Measurements from ENCODE around the gene NKAPD1. TPM values are rescaled to one million over a fixed set of nuclear protein-coding genes. Genes with fewer than 3 reads are reported as not detected.

NKAPD1 gene
- total and polyA plus RNA-seq, 2 donors (not counting 1 experiment from before 2014, with no cell fraction given), result 4.5 to 22.8 TPM

- Histone ChIP-seq H3K27me3 (replicated peaks in 1 of 4; ENCODE audit: control extremely low read depth in 1 of 4, control insufficient read depth in 3 of 4, insufficient read depth in 4 of 4, low read length in 3 of 4) (no peaks in the 10 kb centered on the region), H3K4me3 (ENCODE audit: control extremely low read depth in 1 of 5, extremely low read depth in 1 of 5, insufficient read depth in 1 of 5, low read depth in 2 of 5, low read length in 4 of 5) (no peak overlapping the region), H2AFZ (ENCODE audit: insufficient read depth, low read depth, low read length, poor library complexity, severe bottlenecking) (no peak overlapping the region), H3K79me2 (ENCODE audit: control insufficient read depth, insufficient read depth, low read length) (no peaks in the 10 kb centered on the region), H3K36me3 (replicated peaks in 1 of 2; ENCODE audit: control extremely low read depth in 1 of 2, control insufficient read depth in 1 of 2, extremely low read depth in 1 of 2, insufficient read depth in 2 of 2, low read length in 1 of 2) (no peaks in the 10 kb centered on the region), H3K27ac (ENCODE audit: low read length in 2 of 2) (no peak overlapping the region), H4K20me1 (ENCODE audit: control insufficient read depth, insufficient read depth, low read length, poor library complexity, severe bottlenecking) (no peaks in the 10 kb centered on the region), H3K4me1 (ENCODE audit: control insufficient read depth in 2 of 2, insufficient read depth in 2 of 2, low read length in 2 of 2) (no peaks in the 10 kb centered on the region), H3K9ac (ENCODE audit: low read length) (no peak overlapping the region), H3K4me2 (replicated peaks; ENCODE audit: low read depth, low read length, poor library complexity, severe bottlenecking) (no peak overlapping the region), H3K9me3 (ENCODE audit: control extremely low read depth in 1 of 3, control insufficient read depth in 2 of 3, insufficient read depth in 1 of 3, low read length in 2 of 3) (no peaks in the 10 kb centered on the region)
- no peaks in the 10 kb centered on the region for H3K27me3 Mint-ChIP-seq
- ATAC-seq (ENCODE audit: low read depth) (no peak), DNase-seq (no peak)
- H3K9me3 Mint-ChIP-seq (ENCODE audit: insufficient read depth), result no peaks in the 10 kb centered on the region
- no peaks in the 10 kb centered on the region for H3K4me1 Mint-ChIP-seq
- TF ChIP-seq CTCF (IDR thresholded peaks at IDR 0.05), result no peak
- TF ChIP-seq EZH2 (IDR thresholded peaks at IDR 0.05; ENCODE audit: borderline replicate concordance, insufficient read depth, low read depth, low read length, poor library complexity, severe bottlenecking), result no peak
- no peak overlapping the region for H3K27ac Mint-ChIP-seq
- H3K4me3 Mint-ChIP-seq, result no peak overlapping the region
- POLR2A ChIA-PET, result no interaction called here
- CTCF ChIA-PET, result interaction anchor here (0.5 kb wide), 1 partner anchor 147 kb away, joined by 3 read pairs; no protein-coding TSS in a partner anchor
- intact Hi-C loops (cut with micrococcal nuclease), result no loop called here
- WGBS (ENCODE audit: insufficient coverage), result no CpG with 5 or more reads among the region's 2 CpGs
Measured at GRCh38 chr11:112132737-112133136, 58.6 kb downstream of the NKAPD1 start.

GRCh38 chr11:112134473-112134872 lies 60.4 kb downstream of the NKAPD1 start:
- no peaks in the 10 kb centered on the region for H3K9me3 Mint-ChIP-seq (ENCODE audit: insufficient read depth)
- no peak overlapping the region for H3K4me3 Mint-ChIP-seq
- H3K36me3 ChIP-seq (replicated peaks in 1 of 2; ENCODE audit: control extremely low read depth in 1 of 2, control insufficient read depth in 1 of 2, extremely low read depth in 1 of 2, insufficient read depth in 2 of 2, low read length in 1 of 2), result no peaks in the 10 kb centered on the region
- WGBS (ENCODE audit: insufficient coverage), result 100% methylated on average over 2 of the region's 4 CpGs
- no peaks in the 10 kb centered on the region for H3K79me2 ChIP-seq (ENCODE audit: control insufficient read depth, insufficient read depth, low read length)
- no peaks in the 10 kb centered on the region for H3K27me3 ChIP-seq (replicated peaks in 1 of 4; ENCODE audit: control extremely low read depth in 1 of 4, control insufficient read depth in 3 of 4, insufficient read depth in 4 of 4, low read length in 3 of 4)
- no peak overlapping the region for H3K27ac Mint-ChIP-seq
- DNase-seq (no peak), ATAC-seq (ENCODE audit: low read depth) (no peak)
- no peaks in the 10 kb centered on the region for H3K4me1 Mint-ChIP-seq
- no peaks in the 10 kb centered on the region for H4K20me1 ChIP-seq (ENCODE audit: control insufficient read depth, insufficient read depth, low read length, poor library complexity, severe bottlenecking)
- no peaks in the 10 kb centered on the region for H3K4me1 ChIP-seq (ENCODE audit: control insufficient read depth in 2 of 2, insufficient read depth in 2 of 2, low read length in 2 of 2)
- no peaks in the 10 kb centered on the region for H3K27me3 Mint-ChIP-seq
- no peaks in the 10 kb centered on the region for H3K9me3 ChIP-seq (ENCODE audit: control extremely low read depth in 1 of 3, control insufficient read depth in 2 of 3, insufficient read depth in 1 of 3, low read length in 2 of 3)
- H3K27ac ChIP-seq (ENCODE audit: low read length in 2 of 2), result no peak overlapping the region
- H3K4me3 ChIP-seq (ENCODE audit: control extremely low read depth in 1 of 5, extremely low read depth in 1 of 5, insufficient read depth in 1 of 5, low read depth in 2 of 5, low read length in 4 of 5), result no peak overlapping the region
- POLR2A ChIA-PET, result no interaction called here
- H2AFZ ChIP-seq (ENCODE audit: insufficient read depth, low read depth, low read length, poor library complexity, severe bottlenecking), result no peak overlapping the region
- intact Hi-C loops (cut with micrococcal nuclease), result no loop called here
- no peak for TF ChIP-seq EZH2 (IDR thresholded peaks at IDR 0.05; ENCODE audit: borderline replicate concordance, insufficient read depth, low read depth, low read length, poor library complexity, severe bottlenecking)
- TF ChIP-seq CTCF (IDR thresholded peaks at IDR 0.05), result no peak
- no peak overlapping the region for H3K4me2 ChIP-seq (replicated peaks; ENCODE audit: low read depth, low read length, poor library complexity, severe bottlenecking)
- H3K9ac ChIP-seq (ENCODE audit: low read length), result no peak overlapping the region
- CTCF ChIA-PET, result no interaction called here

Small RNA genes within 50 kb of the gene (small RNA-seq; reads per million reads assigned to genes)
- gene AP000907.3 (ENCODE audit: insufficient read length, low read depth, low replicate concordance) (not detected), gene RNU6-893P (ENCODE audit: insufficient read length, low read depth, low replicate concordance) (not detected)

Other genes starting within 250 kb of the NKAPD1 start
- gene ALG9, start 202.7 kb upstream of the NKAPD1 start, total RNA-seq, result 23.9 and 29.9 TPM in 2 replicates
- gene ALG9, start 202.7 kb upstream of the NKAPD1 start, polyA plus RNA-seq, result 21.2 and 22.1 TPM in 2 replicates
- 3.1 and 4.2 TPM in 2 replicates for gene FDXACB1, start 195.1 kb upstream of the NKAPD1 start, total RNA-seq
- 4.0 and 5.4 TPM in 2 replicates for gene FDXACB1, start 195.1 kb upstream of the NKAPD1 start, polyA plus RNA-seq
- gene CFAP68, start 194.8 kb upstream of the NKAPD1 start, total RNA-seq, result 7.8 and 8.2 TPM in 2 replicates
- gene CFAP68, start 194.8 kb upstream of the NKAPD1 start, polyA plus RNA-seq, result 6.8 and 13.3 TPM in 2 replicates
- not detected in 2 replicates for gene CRYAB, start 162.5 kb upstream of the NKAPD1 start, total RNA-seq
- gene CRYAB, start 162.5 kb upstream of the NKAPD1 start, polyA plus RNA-seq, result not detected in 2 replicates
- not detected in 2 replicates for gene HSPB2, start 161.6 kb upstream of the NKAPD1 start, total RNA-seq
- not detected in 2 replicates for gene HSPB2, start 161.6 kb upstream of the NKAPD1 start, polyA plus RNA-seq
- gene C11orf52, start 155.4 kb upstream of the NKAPD1 start, total RNA-seq, result not detected in 2 replicates
- gene C11orf52, start 155.4 kb upstream of the NKAPD1 start, polyA plus RNA-seq, result not detected in 2 replicates
- 0.78 and 0.99 TPM in 2 replicates for gene DIXDC1, start 137.0 kb upstream of the NKAPD1 start, total RNA-seq
- 0.03 and 0.26 TPM in 2 replicates for gene DIXDC1, start 137.0 kb upstream of the NKAPD1 start, polyA plus RNA-seq
- gene DLAT, start 48.9 kb upstream of the NKAPD1 start, total RNA-seq, result 19.8 and 21.1 TPM in 2 replicates
- 6.1 and 8.9 TPM in 2 replicates for gene DLAT, start 48.9 kb upstream of the NKAPD1 start, polyA plus RNA-seq
- 0.22 and 0.67 TPM in 2 replicates for gene PIH1D2, start 282 bp upstream of the NKAPD1 start, total RNA-seq
- gene PIH1D2, start 282 bp upstream of the NKAPD1 start, polyA plus RNA-seq, result 0.06 TPM in 1 of 2 replicates, not detected in the other
- gene TIMM8B, start 12.5 kb downstream of the NKAPD1 start, total RNA-seq, result 22.4 and 25.5 TPM in 2 replicates
- 6.3 and 12.0 TPM in 2 replicates for gene TIMM8B, start 12.5 kb downstream of the NKAPD1 start, polyA plus RNA-seq
- 55.0 and 57.7 TPM in 2 replicates for gene SDHD, start 12.6 kb downstream of the NKAPD1 start, total RNA-seq
- gene SDHD, start 12.6 kb downstream of the NKAPD1 start, polyA plus RNA-seq, result 33.5 and 43.0 TPM in 2 replicates
- 0.58 and 0.67 TPM in 2 replicates for gene IL18, start 89.8 kb downstream of the NKAPD1 start, total RNA-seq
- gene IL18, start 89.8 kb downstream of the NKAPD1 start, polyA plus RNA-seq, result 0.45 and 1.6 TPM in 2 replicates
- 0.47 TPM in 1 of 2 replicates, not detected in the other for gene TEX12, start 93.1 kb downstream of the NKAPD1 start, total RNA-seq
- gene TEX12, start 93.1 kb downstream of the NKAPD1 start, polyA plus RNA-seq, result 0.10 and 0.36 TPM in 2 replicates
- gene BCO2, start 101.2 kb downstream of the NKAPD1 start, total RNA-seq, result 1.7 and 4.4 TPM in 2 replicates
- 1.8 TPM in 2 replicates for gene BCO2, start 101.2 kb downstream of the NKAPD1 start, polyA plus RNA-seq
- gene PTS, start 152.1 kb downstream of the NKAPD1 start, total RNA-seq, result 36.2 and 36.7 TPM in 2 replicates
- gene PTS, start 152.1 kb downstream of the NKAPD1 start, polyA plus RNA-seq, result 36.9 and 75.2 TPM in 2 replicates
- not detected in 2 replicates for gene PLET1, start 186.6 kb downstream of the NKAPD1 start, total RNA-seq
- not detected in 2 replicates for gene PLET1, start 186.6 kb downstream of the NKAPD1 start, polyA plus RNA-seq